ENCODE data around the gene EIF2B1. TPM values are rescaled to one million over a fixed set of nuclear protein-coding genes. Genes with fewer than 3 reads are reported as not detected.

The EIF2B1 gene
- polyA plus RNA-seq, 3 donors = 55.7 to 73.4 (median 69.3) TPM

GRCh38 chr12:123678981-123679380 lies 45.5 kb upstream of the EIF2B1 start:
- no peak overlapping the region for H3K4me3 Mint-ChIP-seq
- no peak overlapping the region for H3K27ac Mint-ChIP-seq
- peaks cover 0 to 1% of the 10 kb centered on the region in 2 donors for H3K36me3 Mint-ChIP-seq
- Histone ChIP-seq H3K79me2 (ENCODE audit: insufficient read depth, low read length) (no peaks in the 10 kb centered on the region), H4K20me1 (ENCODE audit: insufficient read depth, low read length) (no peaks in the 10 kb centered on the region), H2AFZ (ENCODE audit: insufficient read depth, low read depth, low read length, poor library complexity, severe bottlenecking) (no peak overlapping the region), H3K4me3 (replicated peaks in 1 of 3; ENCODE audit: low read depth in 2 of 3, low read length in 3 of 3) (no peak overlapping the region), H3K9ac (ENCODE audit: insufficient read depth, low read length, poor library complexity, severe bottlenecking) (no peak overlapping the region), H3K27me3 (ENCODE audit: control insufficient read depth in 2 of 2, insufficient read depth in 2 of 2, low read length in 2 of 2) (no peaks in the 10 kb centered on the region), H3K27ac (ENCODE audit: low read depth in 1 of 2, low read length in 2 of 2) (no peak overlapping the region), H3K4me2 (replicated peaks; ENCODE audit: extremely low read depth, low read length, poor library complexity, severe bottlenecking) (no peak overlapping the region), H3K4me1 (ENCODE audit: control insufficient read depth in 1 of 2, insufficient read depth in 2 of 2, low read length in 2 of 2) (peaks cover 4 to 11% of the 10 kb centered on the region in 2 donors), H3K9me3 (replicated peaks in 1 of 2; ENCODE audit: control insufficient read depth in 1 of 2, insufficient read depth in 1 of 2, low read length in 2 of 2) (no peaks in the 10 kb centered on the region), H3K36me3 (replicated peaks in 1 of 2; ENCODE audit: control insufficient read depth in 1 of 2, insufficient read depth in 2 of 2, low read length in 2 of 2) (no peaks in the 10 kb centered on the region)
- no peak for DNase-seq
- TF ChIP-seq CTCF (IDR thresholded peaks at IDR 0.05) = no peak
- H3K9me3 Mint-ChIP-seq = no peaks in the 10 kb centered on the region
- peaks cover 12% of the 10 kb centered on the region for H3K4me1 Mint-ChIP-seq
- intact Hi-C loops (cut with micrococcal nuclease) = no loop called here
- WGBS (ENCODE audit: insufficient coverage) = 98% methylated on average over 6 of the region's 10 CpGs
- H3K27me3 Mint-ChIP-seq (ENCODE audit: low read depth in 3 of 3) = no peaks in the 10 kb centered on the region

- Mint-ChIP-seq H3K9me3 (no peaks in the 10 kb centered on the region), H3K4me3 (no peak overlapping the region), H3K4me1 (peaks cover 9% of the 10 kb centered on the region), H3K27me3 (ENCODE audit: low read depth in 3 of 3) (no peaks in the 10 kb centered on the region), H3K36me3 (peaks cover 0 to 1% of the 10 kb centered on the region in 2 donors), H3K27ac (no peak overlapping the region)
- Histone ChIP-seq H3K9me3 (replicated peaks in 1 of 2; ENCODE audit: control insufficient read depth in 1 of 2, insufficient read depth in 1 of 2, low read length in 2 of 2) (no peaks in the 10 kb centered on the region), H3K4me3 (replicated peaks in 1 of 3; ENCODE audit: low read depth in 2 of 3, low read length in 3 of 3) (no peak overlapping the region), H3K9ac (ENCODE audit: insufficient read depth, low read length, poor library complexity, severe bottlenecking) (no peak overlapping the region), H3K27me3 (ENCODE audit: control insufficient read depth in 2 of 2, insufficient read depth in 2 of 2, low read length in 2 of 2) (no peaks in the 10 kb centered on the region), H2AFZ (ENCODE audit: insufficient read depth, low read depth, low read length, poor library complexity, severe bottlenecking) (no peak overlapping the region), H3K79me2 (ENCODE audit: insufficient read depth, low read length) (no peaks in the 10 kb centered on the region), H3K4me1 (ENCODE audit: control insufficient read depth in 1 of 2, insufficient read depth in 2 of 2, low read length in 2 of 2) (peaks cover under 1 to 10% of the 10 kb centered on the region in 2 donors), H3K4me2 (replicated peaks; ENCODE audit: extremely low read depth, low read length, poor library complexity, severe bottlenecking) (no peak overlapping the region), H4K20me1 (ENCODE audit: insufficient read depth, low read length) (no peaks in the 10 kb centered on the region), H3K27ac (ENCODE audit: low read depth in 1 of 2, low read length in 2 of 2) (no peak overlapping the region), H3K36me3 (replicated peaks in 1 of 2; ENCODE audit: control insufficient read depth in 1 of 2, insufficient read depth in 2 of 2, low read length in 2 of 2) (no peaks in the 10 kb centered on the region)
- no peak for TF ChIP-seq CTCF (IDR thresholded peaks at IDR 0.05)
- DNase-seq = no peak
- 100% methylated on average over 4 of the region's 9 CpGs for WGBS (ENCODE audit: insufficient coverage)
- intact Hi-C loops (cut with micrococcal nuclease) = no loop called here
Measured at GRCh38 chr12:123676616-123677320, 43.3 kb upstream of the EIF2B1 start.
